ENCODE measurements around the gene KLK6.

KLK6 gene

DNA sequence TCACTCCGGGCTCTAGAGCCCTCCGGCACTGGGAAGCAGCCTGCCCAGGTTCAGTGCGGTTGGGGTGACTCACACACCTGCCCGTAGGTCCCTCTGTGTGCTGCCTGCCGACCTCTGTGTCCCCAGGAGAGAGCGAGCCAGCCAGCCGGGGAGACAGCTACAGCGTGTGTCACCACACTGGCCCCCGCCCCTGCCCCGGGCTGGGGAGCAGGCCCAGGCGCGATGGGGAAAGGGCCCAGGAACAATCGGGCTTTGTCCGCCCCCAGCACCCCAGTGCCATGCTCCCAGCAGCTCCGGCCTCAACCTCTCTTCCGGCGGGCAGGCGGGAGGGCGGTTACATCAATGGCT lies at the start of gene KLK6:
KLK6 (minus strand) TSS at position 179 of the 348 bp plus-strand sequence. CDS start 1,487 bp downstream, outside the sequence.
- no peak for TF ChIP-seq CTCF (IDR thresholded peaks at IDR 0.05; ENCODE audit: poor library complexity, severe bottlenecking)
- no peaks in the 10 kb centered on the region for H3K27me3 ChIP-seq (ENCODE audit: insufficient read depth, poor library complexity, severe bottlenecking)
- H3K4me1 ChIP-seq (ENCODE audit: insufficient read depth, poor library complexity, severe bottlenecking), result peaks cover 7% of the 10 kb centered on the region
- ATAC-seq (ENCODE audit: low read depth) (peak; percentile 90), DNase-seq (ENCODE audit: low spot score) (no peak)
- no peaks in the 10 kb centered on the region for H3K36me3 ChIP-seq (ENCODE audit: low read depth)
- H3K27ac ChIP-seq (ENCODE audit: poor library complexity, severe bottlenecking), result no peak within 1 kb of the TSS
- no peak within 1 kb of the TSS for H3K4me3 ChIP-seq (ENCODE audit: severe bottlenecking)
- H3K9me3 ChIP-seq (ENCODE audit: severe bottlenecking), result no peaks in the 10 kb centered on the region

DNA sequence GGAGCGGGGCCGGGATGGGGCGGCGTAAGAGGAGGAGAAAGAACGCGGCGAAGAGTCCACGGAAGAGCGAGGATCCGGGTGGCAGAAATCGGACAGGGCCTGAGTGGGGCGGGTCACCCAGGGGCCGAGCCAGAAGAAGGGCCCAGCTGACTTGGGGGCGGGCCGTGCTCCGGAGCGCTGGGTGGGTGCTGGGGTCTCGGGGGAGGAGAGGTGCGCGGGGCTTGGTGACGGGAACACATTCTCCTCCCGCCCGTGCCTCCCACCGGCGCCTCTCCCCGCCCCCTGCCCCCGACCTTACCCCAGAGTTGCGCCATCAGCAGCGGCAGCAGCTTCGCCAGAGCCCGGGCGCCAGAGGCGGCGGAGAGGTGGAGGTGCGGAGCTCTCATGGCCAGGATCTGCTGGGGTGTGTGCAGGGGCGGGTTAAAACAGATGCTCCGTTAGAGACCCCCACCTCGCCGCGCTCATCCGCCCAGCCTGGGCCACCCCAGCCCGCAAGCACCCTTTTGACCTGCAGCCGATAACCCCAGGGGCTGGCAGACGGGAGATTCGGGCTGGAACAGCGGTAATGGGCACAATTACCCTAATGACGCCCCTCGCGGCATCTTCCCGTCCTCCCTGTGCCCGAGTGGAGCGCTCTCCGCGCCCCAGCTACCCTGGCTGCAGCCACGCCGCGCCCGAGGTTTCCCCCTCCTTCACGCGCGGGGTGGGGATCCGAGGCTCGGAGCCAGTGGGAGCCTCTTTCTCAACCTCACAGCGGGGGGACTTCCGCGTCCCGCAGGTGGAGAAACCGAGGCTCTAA lies 49.6 kb upstream of the KLK6 start:
- TF ChIP-seq CTCF (IDR thresholded peaks at IDR 0.05; ENCODE audit: poor library complexity, severe bottlenecking), result no peak
- H3K27me3 ChIP-seq (ENCODE audit: insufficient read depth, poor library complexity, severe bottlenecking), result peaks cover 31% of the 10 kb centered on the region

DNA sequence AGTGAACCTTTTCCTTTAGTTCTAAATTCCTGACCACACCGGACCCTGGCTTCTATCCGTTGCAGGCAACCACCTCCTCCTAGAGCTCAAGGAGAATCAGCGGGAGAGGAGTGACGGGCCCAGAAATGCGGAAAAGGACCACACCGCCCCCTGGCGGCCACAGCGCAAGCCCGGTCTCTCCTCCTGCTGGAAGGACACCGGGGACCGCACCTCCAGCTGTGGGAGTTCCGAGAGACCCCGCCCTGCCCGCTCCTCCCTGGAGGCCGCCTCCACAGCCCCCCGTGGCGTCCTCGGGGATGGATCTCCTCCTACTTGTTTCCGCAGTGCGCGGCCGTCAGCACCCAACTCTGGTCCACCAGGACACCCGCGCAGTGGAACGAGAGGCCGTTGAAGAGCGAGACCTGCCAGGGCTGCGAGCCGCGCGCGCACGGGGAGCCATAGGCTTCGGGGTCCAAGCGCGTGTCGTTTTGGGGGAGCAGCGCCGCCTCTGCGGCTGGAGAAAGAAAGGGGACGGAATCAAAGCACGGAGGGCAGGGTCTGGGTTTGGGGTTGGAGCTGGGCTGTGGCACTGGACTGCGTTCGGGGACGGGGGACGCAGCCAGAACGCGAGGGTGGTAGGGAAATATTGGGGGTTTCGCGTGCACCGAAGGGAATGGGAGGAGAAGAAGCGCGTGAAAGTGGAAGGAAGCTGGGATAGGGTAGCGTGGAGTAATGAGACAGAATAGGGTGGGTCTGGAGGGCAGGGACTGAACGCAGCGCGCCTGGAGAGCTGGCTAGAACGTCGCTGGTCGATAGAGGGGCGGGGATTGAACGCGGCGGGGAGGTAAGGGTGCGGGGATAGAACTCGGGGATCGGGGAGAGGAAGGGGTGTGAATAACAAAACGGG lies 47.6 kb upstream of the KLK6 start:
- Histone ChIP-seq H3K27me3 (ENCODE audit: insufficient read depth, poor library complexity, severe bottlenecking) (peaks cover 31% of the 10 kb centered on the region), H3K9me3 (ENCODE audit: severe bottlenecking) (no peaks in the 10 kb centered on the region), H3K4me1 (ENCODE audit: insufficient read depth, poor library complexity, severe bottlenecking) (no peaks in the 10 kb centered on the region), H3K4me3 (ENCODE audit: severe bottlenecking) (peak overlapping the region; percentile 22), H3K27ac (ENCODE audit: poor library complexity, severe bottlenecking) (no peak overlapping the region), H3K36me3 (ENCODE audit: low read depth) (no peaks in the 10 kb centered on the region)
- peak; percentile 70 for ATAC-seq (ENCODE audit: low read depth)
- peak; percentile 74 for DNase-seq (ENCODE audit: low spot score)
- TF ChIP-seq CTCF (IDR thresholded peaks at IDR 0.05; ENCODE audit: poor library complexity, severe bottlenecking), result peak; percentile 91

More for the DNA sequence above, 49.6 kb upstream of the KLK6 start:
- Histone ChIP-seq H3K9me3 (ENCODE audit: severe bottlenecking) (no peaks in the 10 kb centered on the region), H3K4me3 (ENCODE audit: severe bottlenecking) (peak overlapping the region; percentile 11), H3K4me1 (ENCODE audit: insufficient read depth, poor library complexity, severe bottlenecking) (no peaks in the 10 kb centered on the region), H3K36me3 (ENCODE audit: low read depth) (no peaks in the 10 kb centered on the region), H3K27ac (ENCODE audit: poor library complexity, severe bottlenecking) (no peak overlapping the region)
- DNase-seq (ENCODE audit: low spot score), result no peak
- 0 out of 3 replicates have a peak, but pooled peaks have one; percentile 26 for ATAC-seq (ENCODE audit: low read depth)

- peaks cover 31% of the 10 kb centered on the region for H3K27me3 ChIP-seq (ENCODE audit: insufficient read depth, poor library complexity, severe bottlenecking)
- no peak for ATAC-seq (ENCODE audit: low read depth)
- TF ChIP-seq CTCF (IDR thresholded peaks at IDR 0.05; ENCODE audit: poor library complexity, severe bottlenecking), result no peak
Observed at GRCh38 chr19:51015691-51016267, 46.4 kb upstream of the KLK6 start.

More at GRCh38 chr19:51015691-51016267, 46.4 kb upstream of the KLK6 start:
- H3K4me3 ChIP-seq (ENCODE audit: severe bottlenecking), result no peak overlapping the region
- H3K4me1 ChIP-seq (ENCODE audit: insufficient read depth, poor library complexity, severe bottlenecking), result peaks cover 2% of the 10 kb centered on the region
- no peak for DNase-seq (ENCODE audit: low spot score)
- H3K36me3 ChIP-seq (ENCODE audit: low read depth), result no peaks in the 10 kb centered on the region
- H3K9me3 ChIP-seq (ENCODE audit: severe bottlenecking), result no peaks in the 10 kb centered on the region
- H3K27ac ChIP-seq (ENCODE audit: poor library complexity, severe bottlenecking), result no peak overlapping the region

All from RWPE2 (cell line).